ENCODE measurements around the gene C6orf120. TPM values are rescaled to one million over a fixed set of nuclear protein-coding genes. Genes with fewer than 3 reads are reported as not detected.

C6orf120 gene
- total and polyA plus RNA-seq, 9 of the 15 experiments (the other 6 are each of a cell fraction or from before 2014, with no cell fraction given): 7.7 to 44.9 (median 34.8) TPM

- TF ChIP-seq E2F6 (IDR thresholded peaks at IDR 0.05; ENCODE audit: borderline replicate concordance in 1 of 2, extremely low read depth in 1 of 2, insufficient read depth in 1 of 2, insufficient read length in 1 of 2, low read depth in 1 of 2, low read length in 1 of 2, poor library complexity in 1 of 2, severe bottlenecking in 1 of 2) (peak; percentile 97 to 98), ZNF395 (CRISPR knock-in tag; IDR thresholded peaks at IDR 0.05) (peak; percentile 31; the same call in 1 of the 2 replicates), TBP (optimal IDR thresholded peaks at IDR 0.05; ENCODE audit: low read depth, low read length) (peak; percentile 95), PHF8 (IDR thresholded peaks at IDR 0.05; ENCODE audit: borderline replicate concordance, low read length) (peak; percentile 99), HNRNPH1 (optimal IDR thresholded peaks at IDR 0.05; ENCODE audit: low read depth, low read length) (no peak), HOXB6 (CRISPR knock-in tag; IDR thresholded peaks at IDR 0.05; ENCODE audit: borderline replicate concordance) (no peak), U2AF2 (optimal IDR thresholded peaks at IDR 0.05; ENCODE audit: low read depth, low read length) (no peak), SAFB (IDR thresholded peaks at IDR 0.05; ENCODE audit: borderline replicate concordance, low read depth, low read length) (no peak; the same call in 1 of the 2 replicates), BRD9 (IDR thresholded peaks at IDR 0.05; ENCODE audit: low read depth, partially characterized antibody) (peak; percentile 66), ZFPM2 (CRISPR knock-in tag; IDR thresholded peaks at IDR 0.05) (no peak), ILF3 (IDR thresholded peaks at IDR 0.05; ENCODE audit: borderline replicate concordance) (no peak), MYBL2 (IDR thresholded peaks at IDR 0.05; ENCODE audit: low read depth) (no peak), MYBL2 (CRISPR knock-in tag; IDR thresholded peaks at IDR 0.05; ENCODE audit: borderline replicate concordance) (no peak), NFYB (IDR thresholded peaks at IDR 0.05; ENCODE audit: extremely low read depth, insufficient read length) (no peak), ZZZ3 (IDR thresholded peaks at IDR 0.05) (0 out of 2 replicates have a peak, but pooled peaks have one; percentile 34), ZNF184 (CRISPR knock-in tag; IDR thresholded peaks at IDR 0.05) (no peak), ZNF174 (CRISPR knock-in tag; IDR thresholded peaks at IDR 0.05) (no peak), MAFF (IDR thresholded peaks at IDR 0.05; ENCODE audit: low read length) (no peak), NCOR1 (IDR thresholded peaks at IDR 0.05) (peak; percentile 62), CEBPZ (IDR thresholded peaks at IDR 0.05; ENCODE audit: borderline replicate concordance, low read depth, low read length) (no peak), ARNT (IDR thresholded peaks at IDR 0.05) (peak in 1 of 2 experiments; percentile 48; a peak in 1 of 4 replicates)
These were observed 49.5 kb downstream of the C6orf120 start, which contains the start of the genes DYNLT2 and ERMARD (continued) for GRCh38 chr6:169751242-169752073.

Data from K562 (cell line).